ENCODE measurements around the gene AOC2.

DNA sequence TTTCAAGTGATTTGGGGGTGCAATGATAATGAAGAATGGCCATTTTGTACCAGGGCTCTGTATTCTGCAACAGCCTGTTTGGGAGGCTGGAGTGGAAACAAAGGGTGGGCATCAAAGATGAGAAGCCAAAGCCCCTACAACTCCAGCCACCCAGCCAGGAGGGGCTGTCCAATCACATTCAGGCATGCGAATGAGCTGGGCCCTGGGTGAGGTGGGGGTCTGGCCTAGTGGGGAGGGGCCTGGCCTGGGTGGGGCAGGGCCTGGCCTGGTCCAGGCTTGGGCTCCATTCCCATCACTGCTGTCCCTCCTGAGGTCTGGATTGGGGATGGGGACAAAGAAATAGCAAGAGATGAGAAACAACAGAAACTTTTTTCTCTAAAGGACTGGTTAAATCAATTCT lies 13.0 kb downstream of the AOC2 start:
- TF ChIP-seq, protein P1, sequence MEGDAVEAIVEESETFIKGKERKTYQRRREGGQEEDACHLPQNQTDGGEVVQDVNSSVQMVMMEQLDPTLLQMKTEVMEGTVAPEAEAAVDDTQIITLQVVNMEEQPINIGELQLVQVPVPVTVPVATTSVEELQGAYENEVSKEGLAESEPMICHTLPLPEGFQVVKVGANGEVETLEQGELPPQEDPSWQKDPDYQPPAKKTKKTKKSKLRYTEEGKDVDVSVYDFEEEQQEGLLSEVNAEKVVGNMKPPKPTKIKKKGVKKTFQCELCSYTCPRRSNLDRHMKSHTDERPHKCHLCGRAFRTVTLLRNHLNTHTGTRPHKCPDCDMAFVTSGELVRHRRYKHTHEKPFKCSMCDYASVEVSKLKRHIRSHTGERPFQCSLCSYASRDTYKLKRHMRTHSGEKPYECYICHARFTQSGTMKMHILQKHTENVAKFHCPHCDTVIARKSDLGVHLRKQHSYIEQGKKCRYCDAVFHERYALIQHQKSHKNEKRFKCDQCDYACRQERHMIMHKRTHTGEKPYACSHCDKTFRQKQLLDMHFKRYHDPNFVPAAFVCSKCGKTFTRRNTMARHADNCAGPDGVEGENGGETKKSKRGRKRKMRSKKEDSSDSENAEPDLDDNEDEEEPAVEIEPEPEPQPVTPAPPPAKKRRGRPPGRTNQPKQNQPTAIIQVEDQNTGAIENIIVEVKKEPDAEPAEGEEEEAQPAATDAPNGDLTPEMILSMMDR (conservative IDR thresholded peaks at IDR 0.05 in 1 of 2, IDR thresholded peaks at IDR 0.05 in 1 of 2; ENCODE audit: low read depth in 1 of 2, low read length in 2 of 2), result no peak
- no peak for TF ChIP-seq EZH2 (IDR thresholded peaks at IDR 0.05; ENCODE audit: low read length, missing control alignments)

All from fibroblast of lung (primary cell).